ENCODE measurements around the gene OTUD5.

Gene OTUD5

GRCh38 chrX:48908600-48908999 is 48.8 kb downstream of the OTUD5 start:
- no peak overlapping the region for H3K27ac ChIP-seq
- TF ChIP-seq, protein P1, sequence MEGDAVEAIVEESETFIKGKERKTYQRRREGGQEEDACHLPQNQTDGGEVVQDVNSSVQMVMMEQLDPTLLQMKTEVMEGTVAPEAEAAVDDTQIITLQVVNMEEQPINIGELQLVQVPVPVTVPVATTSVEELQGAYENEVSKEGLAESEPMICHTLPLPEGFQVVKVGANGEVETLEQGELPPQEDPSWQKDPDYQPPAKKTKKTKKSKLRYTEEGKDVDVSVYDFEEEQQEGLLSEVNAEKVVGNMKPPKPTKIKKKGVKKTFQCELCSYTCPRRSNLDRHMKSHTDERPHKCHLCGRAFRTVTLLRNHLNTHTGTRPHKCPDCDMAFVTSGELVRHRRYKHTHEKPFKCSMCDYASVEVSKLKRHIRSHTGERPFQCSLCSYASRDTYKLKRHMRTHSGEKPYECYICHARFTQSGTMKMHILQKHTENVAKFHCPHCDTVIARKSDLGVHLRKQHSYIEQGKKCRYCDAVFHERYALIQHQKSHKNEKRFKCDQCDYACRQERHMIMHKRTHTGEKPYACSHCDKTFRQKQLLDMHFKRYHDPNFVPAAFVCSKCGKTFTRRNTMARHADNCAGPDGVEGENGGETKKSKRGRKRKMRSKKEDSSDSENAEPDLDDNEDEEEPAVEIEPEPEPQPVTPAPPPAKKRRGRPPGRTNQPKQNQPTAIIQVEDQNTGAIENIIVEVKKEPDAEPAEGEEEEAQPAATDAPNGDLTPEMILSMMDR (conservative IDR thresholded peaks at IDR 0.05): no peak
- no peak for TF ChIP-seq ZFX (IDR thresholded peaks at IDR 0.05)

DNA sequence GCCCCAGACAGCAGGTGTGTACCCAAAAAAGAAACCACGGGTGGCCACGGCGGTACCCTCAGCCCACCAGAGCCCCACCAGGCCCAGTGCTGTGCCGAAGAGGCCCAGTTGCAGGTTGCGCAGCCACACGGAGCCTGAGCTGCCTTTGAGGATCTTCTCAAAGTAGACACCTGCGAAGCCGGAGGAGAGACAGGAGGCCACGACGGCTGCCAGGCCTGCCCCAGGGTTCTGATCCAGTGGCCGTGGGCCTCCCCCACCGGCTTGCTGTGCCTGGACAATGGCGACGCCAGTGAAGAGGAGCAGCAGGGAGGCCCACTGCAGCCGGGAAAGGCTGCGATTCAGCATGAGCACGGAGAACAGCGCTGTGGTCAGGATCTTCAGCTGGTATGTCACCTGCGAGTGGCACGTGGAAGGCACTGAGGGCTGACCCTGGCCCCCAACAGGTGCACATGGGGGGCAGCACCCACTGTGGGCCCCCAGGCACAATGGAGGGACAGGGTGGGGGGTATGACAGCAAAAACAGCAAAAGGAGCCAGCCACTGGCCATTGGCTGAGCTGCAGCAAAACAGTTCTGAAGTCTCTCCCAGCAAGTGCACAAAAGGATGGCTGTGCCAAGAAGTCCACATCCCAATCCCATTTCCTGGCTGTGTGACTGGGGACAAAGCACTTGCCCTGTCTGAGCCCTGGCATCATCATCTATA is 52.2 kb downstream of the OTUD5 start:
- TF ChIP-seq, protein P1 (conservative IDR thresholded peaks at IDR 0.05): no peak
- TF ChIP-seq ZFX (IDR thresholded peaks at IDR 0.05): no peak

GRCh38 chrX:48904626-48905025 is 52.8 kb downstream of the OTUD5 start:
- no peak overlapping the region for H3K27ac ChIP-seq
- TF ChIP-seq, protein P1 (conservative IDR thresholded peaks at IDR 0.05): no peak
- no peak for TF ChIP-seq ZFX (IDR thresholded peaks at IDR 0.05)

More for the DNA sequence above, 52.2 kb downstream of the OTUD5 start:
- no peak overlapping the region for H3K27ac ChIP-seq

DNA sequence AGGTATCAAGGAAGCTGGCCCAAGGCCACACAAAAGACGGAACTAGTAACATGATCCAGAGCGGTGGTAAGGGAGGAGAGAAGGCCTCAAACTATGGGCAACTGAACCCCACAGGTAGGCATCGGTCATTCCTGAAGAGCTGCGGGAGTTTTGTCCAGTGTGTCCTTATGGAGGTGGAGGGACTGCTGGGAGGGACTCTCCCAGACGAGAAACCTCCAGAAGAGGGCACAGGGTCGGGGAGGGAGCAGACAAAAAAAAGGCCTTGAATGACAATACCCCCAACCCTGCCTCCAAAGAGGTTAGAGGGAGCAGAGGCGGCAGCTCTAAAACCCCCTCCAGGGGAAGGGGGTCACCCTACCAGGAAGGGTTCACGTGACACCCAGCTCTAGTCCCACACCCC is 53.2 kb downstream of the OTUD5 start:
- TF ChIP-seq, protein P1 (conservative IDR thresholded peaks at IDR 0.05): no peak

DNA sequence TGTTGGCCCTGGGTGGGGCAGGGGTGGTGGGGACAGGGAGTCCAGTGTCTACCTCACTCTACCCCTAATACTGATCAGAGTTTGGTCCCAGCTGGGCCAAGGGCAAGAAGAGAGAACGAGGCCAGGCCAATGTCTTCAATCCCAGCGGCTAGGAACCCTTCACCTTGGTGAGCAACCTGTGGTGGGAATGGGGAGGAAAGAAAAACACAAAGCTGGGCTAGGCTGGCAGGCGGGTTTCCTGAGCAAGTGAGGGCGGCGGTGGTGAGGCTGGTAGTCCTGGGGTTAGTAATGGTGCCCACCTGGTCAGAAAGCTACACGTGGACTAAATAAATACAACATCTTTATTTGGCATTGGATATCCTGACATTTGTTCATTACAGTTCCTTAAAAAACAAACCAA is 54.1 kb downstream of the OTUD5 start:
- TF ChIP-seq, protein P1 (conservative IDR thresholded peaks at IDR 0.05): no peak
- TF ChIP-seq ZFX (IDR thresholded peaks at IDR 0.05): no peak
- no peak overlapping the region for H3K27ac ChIP-seq

More for the DNA sequence above, 53.2 kb downstream of the OTUD5 start:
- H3K27ac ChIP-seq: no peak overlapping the region

DNA sequence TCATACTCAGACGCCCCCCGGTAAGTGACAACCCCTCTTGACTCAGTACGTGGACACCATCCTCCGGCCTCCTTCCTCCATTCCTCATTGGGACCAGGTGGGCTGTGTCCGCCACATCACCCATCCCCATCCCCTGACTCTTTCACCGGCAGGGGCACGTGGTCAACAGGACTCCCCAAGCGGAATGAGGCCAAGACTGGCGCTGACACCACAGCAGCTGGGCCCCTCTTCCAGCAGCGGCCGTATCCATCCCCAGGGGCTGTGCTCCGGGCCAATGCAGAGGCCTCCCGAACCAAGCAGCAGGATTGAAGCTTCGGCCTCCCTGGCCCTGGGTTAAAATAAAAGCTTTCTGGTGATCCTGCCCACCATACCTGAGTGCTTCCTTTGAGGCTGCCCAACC is 54.6 kb downstream of the OTUD5 start:
- no peak overlapping the region for H3K27ac ChIP-seq

DNA sequence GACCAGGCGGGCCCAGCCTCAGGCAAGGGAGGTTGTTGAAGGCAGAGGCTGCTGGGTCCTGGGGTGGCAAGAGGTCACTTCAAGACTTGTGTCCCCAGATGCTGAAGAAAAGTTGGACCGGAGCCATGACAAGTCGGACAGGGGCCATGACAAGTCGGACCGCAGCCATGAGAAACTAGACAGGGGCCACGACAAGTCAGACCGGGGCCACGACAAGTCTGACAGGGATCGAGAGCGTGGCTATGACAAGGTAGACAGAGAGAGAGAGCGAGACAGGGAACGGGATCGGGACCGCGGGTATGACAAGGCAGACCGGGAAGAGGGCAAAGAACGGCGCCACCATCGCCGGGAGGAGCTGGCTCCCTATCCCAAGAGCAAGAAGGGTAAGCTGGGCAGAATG is 55.3 kb downstream of the OTUD5 start:
- no peak overlapping the region for H3K27ac ChIP-seq
- TF ChIP-seq, protein P1 (conservative IDR thresholded peaks at IDR 0.05): no peak
- TF ChIP-seq ZFX (IDR thresholded peaks at IDR 0.05): no peak

More for the DNA sequence above, 54.6 kb downstream of the OTUD5 start:
- TF ChIP-seq, protein P1 (conservative IDR thresholded peaks at IDR 0.05): no peak

Measured in C4-2B (cell line).